NCI-H146 (cell line): Measurements from ENCODE around the gene NUCB1.
"Not testable (repeated sequence)": the region's sequence is repeated elsewhere in the genome, so short reads cannot be mapped to it uniquely, and the experiment has no call there.

Experiments
- DNase-seq: peaks from one replicate; lab custom pipeline; 2025; lab: John Stamatoyannopoulos, UW

Gene NUCB1

GRCh38 chr19:48874303-48875135, 25.6 kb upstream of the NUCB1 start:
- DNase-seq: no peak

DNA sequence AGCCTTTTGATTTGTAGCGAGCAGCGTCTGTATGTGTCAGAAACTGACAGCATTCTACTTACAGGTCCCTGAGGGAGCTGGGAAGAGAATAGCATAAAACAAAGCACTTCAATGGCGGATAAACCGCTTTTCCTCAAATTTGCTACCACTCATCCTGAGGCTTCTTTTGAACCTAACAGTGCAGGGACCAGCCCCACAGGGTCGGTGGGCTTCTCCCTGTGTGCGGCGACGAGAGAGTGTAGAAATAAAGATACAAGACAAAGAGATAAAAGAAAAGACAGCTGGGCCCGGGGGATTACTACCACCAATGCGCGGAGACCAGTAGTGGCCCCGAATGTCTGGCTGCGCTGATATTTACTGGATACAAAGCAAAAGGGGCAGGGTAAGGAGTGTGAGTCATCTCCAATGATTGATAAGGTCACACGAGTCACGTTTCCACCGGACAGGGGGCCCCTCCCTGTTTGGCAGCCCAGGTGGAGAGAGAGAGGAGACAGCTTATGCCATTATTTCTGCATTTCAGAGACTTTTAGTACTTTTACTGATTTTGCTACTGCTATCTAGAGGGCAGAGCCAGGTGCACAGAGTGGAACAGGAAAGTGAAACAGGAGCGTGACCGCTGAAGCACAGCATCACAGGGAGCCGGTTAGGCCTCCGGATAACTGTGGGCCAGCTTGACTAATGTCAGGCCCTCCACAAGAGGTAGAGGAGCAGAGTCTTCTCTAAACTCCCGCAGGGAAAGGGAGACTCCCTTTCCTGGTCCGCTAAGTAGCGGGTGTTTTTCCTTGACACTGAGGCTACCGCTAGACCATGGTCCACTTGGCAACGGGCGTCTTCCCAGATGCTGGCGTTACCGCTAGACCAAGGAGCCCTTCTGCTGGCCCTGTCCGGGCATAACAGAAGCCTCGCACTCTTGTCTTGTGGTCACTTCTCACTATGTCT, 23.8 kb upstream of the NUCB1 start:
- not testable (repeated sequence) for DNase-seq

- DNase-seq: no peak
These were observed 22.3 kb upstream of the NUCB1 start for GRCh38 chr19:48877855-48878195.

DNA sequence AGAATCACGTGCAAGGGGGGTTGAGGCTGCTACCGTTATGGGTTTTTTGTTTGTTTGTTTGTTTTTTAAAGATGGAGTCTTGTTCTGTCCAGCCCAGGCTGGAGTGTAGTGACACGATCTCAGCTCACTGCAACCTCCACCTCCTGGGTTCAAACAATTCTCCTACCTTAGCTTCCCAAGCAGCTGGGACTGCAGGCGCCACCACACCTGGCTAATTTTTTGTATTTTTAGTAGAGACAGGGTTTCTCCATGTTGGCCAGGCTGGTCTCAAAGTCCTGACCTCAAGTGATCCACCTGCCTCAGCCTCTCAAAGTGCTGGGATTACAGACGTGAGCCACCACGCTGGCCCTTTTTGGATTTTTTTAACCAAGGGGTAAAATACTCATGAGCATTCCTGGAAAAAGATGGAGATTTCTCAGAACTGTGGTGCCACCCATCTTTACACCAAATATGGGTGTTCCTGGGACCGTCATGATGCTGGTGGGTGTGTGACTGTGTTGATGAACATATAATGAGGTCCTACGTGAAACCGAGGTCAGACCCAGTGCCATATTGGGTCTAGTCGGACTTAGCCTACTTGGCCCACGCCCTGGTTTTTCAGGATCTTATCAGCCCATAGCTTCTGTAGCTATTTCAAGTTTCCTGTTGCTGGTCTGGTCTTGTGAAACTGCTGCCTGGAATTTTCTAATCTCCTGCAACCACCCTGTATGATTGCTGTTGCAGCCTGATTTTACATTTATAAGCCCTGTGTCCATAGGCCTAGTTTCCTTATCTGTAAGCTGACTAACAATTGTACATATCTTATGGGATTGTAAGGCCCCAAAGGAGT, 21.7 kb upstream of the NUCB1 start:
- no peak for DNase-seq

DNA sequence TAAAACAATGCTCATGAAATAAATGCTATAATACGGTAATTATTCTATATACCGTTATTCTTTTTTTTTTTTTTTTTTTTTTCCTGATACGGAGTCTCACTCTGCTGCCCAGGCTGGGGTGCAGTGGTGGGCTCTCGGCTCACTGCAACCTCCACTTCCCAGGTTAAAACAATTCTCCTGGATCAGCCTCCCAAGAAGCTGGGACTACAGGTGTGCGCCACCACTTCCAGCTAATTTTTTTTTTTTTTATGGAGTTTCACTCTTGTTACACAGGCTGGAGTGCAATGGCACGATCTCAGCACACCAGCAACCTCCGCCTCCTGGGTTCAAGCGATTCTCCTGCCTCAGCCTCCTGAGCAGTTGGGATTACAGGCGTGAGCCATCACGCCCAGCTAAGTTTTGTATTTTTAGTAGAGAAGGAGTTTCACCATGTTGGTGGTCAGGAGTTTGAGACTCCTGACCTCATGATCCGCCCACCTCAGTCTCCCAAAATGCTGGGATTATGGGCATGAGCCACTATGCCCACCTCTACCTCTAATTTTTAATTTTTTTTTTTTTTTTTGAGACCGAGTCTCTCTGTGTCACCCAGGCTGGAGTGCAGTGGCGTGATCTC, 21.0 kb upstream of the NUCB1 start:
- no peak for DNase-seq

DNA sequence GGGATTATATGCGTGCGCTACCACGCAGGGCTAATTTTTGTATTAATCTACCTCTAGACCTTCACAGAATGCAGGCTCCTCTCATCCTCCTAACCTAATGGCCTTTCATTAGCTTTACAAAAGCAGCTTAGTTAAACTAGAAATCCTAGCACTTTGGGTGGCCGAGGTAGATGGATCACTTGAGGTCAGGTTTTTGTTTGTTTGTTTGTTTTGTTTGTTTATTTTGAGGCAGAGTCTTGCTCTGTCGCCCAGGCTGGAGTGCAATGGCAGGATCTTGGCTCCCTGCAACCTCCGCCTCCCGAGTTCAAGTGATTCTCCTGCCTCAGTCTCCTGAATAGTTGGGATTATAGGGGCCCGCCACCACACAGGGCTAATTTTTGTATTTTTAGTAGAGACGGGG, 20.4 kb upstream of the NUCB1 start:
- DNase-seq: not testable (repeated sequence)

GRCh38 chr19:48881741-48882657, 18.1 kb upstream of the NUCB1 start:
- DNase-seq: no peak

DNA sequence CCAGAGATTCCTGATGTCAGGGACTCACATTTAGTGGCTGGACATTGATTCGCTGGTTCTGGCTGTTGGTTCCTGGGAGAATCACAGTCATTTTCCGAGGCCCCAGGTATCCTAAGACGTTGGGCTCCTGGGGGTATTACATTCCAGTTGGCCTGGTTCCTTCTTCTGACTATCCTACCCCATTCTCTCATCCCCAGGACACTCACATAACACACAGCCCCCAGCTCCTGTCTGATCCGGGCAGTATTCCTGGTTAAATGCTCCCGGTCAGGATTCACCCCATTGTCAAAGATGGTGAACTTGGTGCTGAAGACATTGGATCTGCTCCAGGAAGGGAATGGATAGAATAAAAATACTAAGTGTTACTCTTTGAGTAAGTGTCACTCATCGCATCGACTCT, 16.4 kb upstream of the NUCB1 start:
- no peak for DNase-seq

DNA sequence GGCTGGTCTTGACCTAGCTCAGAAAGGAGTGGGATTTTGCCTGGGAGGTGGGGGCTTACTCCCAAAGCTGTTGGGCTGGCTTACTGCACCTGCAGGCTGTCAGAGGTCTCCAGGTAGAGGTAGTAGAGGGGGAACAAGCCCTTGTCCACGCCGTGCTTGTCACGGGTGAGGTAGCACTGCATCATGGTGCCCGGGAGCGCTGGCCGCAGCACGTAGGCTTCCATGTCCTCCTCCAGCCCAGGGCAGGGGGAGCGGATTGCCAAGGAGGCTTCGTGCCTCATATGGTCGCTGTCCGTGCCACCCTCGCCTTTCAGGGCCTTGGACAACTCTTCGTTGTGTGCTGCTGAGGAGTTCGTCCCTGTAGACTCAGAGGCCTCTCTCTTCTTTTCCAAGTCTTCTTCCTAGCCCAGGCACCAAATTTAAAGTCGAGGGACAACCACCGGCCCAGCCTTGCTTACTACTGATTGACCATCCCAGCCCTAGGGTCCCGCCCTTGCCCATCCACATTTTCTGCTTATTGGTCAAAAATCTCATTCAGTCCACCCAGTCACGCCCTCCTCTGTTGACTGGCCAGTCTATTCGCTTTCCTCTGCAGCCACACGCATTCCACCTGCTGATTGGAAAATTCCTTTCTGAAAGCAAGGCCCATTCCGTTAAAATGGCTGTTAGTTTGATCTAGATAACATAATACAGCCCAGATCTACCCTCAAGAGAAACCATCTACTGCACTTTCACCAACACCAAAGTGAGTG, 12.1 kb upstream of the NUCB1 start:
- DNase-seq: no peak

GRCh38 chr19:48889496-48889895, 10.6 kb upstream of the NUCB1 start:
- not testable (repeated sequence) for DNase-seq

DNA sequence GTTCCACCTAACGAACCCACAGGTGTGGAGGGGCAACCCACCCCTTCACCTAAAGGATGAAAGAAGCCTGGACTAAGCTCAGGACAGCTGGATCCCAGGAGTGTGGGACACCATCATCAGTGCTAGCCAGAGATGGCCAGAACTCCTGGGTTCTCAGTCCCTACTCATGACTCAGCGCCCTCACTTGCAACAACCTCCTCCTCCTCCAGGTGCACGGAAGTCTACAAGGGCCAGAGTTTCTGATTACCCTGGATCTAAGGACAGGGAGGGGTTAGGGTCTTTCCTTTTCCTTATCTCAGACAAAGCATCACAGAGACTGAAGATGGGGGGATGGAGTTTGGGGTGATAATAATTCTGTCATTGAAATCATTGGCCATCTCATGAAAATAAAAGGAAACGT, 9.6 kb upstream of the NUCB1 start:
- no peak for DNase-seq

DNA sequence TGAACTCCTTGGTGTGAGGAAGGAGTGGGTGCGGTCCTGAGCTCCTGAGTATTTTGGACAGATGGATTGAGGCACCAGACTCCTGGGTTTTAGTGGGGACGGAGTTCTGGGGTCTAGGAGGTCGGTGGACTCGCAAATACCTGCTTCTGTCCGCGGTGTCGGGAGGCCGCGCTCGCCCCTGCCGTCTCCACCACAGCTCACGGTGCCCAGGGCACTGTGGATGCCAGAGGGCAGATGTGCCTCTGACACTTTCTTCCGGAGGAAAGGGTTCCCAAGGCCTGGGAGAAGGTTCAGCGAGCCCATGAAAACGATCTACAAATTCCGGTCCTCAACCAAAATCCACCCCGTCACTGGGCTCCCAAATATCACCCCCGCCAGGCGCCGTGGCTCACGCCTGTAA, 4.9 kb upstream of the NUCB1 start:
- DNase-seq: no peak

- DNase-seq: peak; percentile 84
These were observed 3.9 kb upstream of the NUCB1 start for GRCh38 chr19:48896191-48896720.

DNA sequence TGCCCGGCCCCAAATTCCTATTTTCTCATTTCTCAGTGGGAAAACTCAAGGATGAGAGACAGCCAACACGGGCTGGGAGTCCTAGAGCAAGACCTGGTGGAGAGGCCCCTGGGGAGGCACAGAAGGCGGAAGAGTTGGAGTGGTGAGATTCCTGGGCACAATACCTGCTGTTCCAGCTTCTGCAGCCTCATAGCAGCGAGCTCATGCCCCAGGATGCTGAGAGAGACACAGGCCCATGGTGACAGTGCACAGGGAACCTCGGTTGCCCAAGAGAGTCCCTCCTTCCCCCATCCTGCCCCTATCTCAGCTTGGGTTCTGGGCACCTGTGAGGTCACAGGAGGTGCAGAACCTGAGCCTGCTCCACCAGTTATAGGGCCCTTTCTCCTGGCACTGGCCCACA, 2.9 kb upstream of the NUCB1 start:
- no peak for DNase-seq

DNA sequence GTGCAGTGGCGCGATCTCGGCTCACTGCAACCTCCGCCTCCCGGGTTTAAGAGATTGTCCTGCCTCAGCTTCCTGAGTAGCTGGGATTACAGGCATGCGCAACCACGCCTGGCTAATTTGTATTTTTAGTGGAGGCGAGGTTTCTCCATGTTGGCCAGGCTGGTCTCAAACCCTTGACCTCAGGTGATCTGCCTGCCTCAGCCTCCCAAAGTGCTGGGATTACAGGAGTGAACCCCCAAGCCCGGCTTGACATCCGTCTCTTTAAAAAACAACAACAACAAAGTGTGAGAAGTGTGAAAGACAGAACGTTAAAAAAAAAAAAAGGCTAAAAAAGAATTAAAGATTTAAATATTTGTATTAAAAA, 744 bp upstream of the NUCB1 start:
- not testable (repeated sequence) for DNase-seq

GRCh38 chr19:48900477-48901406, 630 bp downstream of the NUCB1 start:
- DNase-seq: no peak

- DNase-seq: not testable (repeated sequence)
These were observed 2.2 kb downstream of the NUCB1 start for GRCh38 chr19:48902291-48902690.

- not testable (repeated sequence) for DNase-seq
These were observed 3.7 kb downstream of the NUCB1 start for GRCh38 chr19:48903788-48904187.

DNA sequence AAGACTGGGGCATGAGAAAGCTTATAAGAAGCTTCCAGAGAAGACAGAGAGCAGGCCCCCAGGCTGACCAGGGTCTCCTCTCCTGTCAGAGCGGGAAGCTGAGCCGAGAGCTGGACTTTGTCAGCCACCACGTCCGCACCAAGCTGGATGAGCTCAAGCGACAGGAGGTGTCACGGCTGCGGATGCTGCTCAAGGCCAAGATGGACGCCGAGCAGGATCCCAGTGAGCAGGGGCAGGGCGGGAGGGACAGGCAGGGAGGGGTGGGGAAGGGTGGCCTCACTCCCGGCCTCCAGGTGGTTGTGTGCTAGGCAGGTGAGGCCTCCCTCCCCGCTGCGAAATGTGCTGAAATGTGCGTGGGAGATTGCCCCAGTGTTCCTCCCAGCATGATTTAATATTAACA, 5.6 kb downstream of the NUCB1 start:
- DNase-seq: no peak
